ENCODE results near the gene HMGB4. TPM values are rescaled to one million over a fixed set of nuclear protein-coding genes. Genes with fewer than 3 reads are reported as not detected.

Gene HMGB4
- total RNA-seq, 4 donors from 2014 or later: not detected

DNA sequence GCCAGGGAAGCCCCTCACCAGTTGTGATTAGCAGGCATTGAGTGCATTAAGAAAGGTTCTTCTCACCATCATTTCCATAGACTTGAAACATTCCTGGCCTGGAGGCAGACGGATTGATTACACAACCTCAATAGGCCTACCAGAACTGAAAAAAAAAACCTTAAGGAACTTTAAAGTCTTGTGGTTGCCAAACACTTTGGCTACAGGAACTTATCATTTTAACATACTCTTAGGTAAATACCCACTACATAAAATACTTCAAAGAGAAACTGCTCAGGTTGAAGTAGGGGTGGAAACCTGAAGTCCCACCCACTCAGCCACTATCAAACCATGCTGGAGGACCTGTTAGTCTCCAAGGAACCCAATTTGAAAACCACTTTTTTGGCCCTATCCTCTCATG lies 22.4 kb upstream of the HMGB4 start:
- Histone ChIP-seq H3K4me1 (no peaks in the 10 kb centered on the region), H3K9me3 (no peaks in the 10 kb centered on the region), H3K36me3 (no peaks in the 10 kb centered on the region), H3K27ac (no peak overlapping the region), H3K27me3 (no peaks in the 10 kb centered on the region), H3K4me3 (no peak overlapping the region)
- TF ChIP-seq POLR2A (IDR thresholded peaks at IDR 0.05): no peak
- TF ChIP-seq, protein P1, sequence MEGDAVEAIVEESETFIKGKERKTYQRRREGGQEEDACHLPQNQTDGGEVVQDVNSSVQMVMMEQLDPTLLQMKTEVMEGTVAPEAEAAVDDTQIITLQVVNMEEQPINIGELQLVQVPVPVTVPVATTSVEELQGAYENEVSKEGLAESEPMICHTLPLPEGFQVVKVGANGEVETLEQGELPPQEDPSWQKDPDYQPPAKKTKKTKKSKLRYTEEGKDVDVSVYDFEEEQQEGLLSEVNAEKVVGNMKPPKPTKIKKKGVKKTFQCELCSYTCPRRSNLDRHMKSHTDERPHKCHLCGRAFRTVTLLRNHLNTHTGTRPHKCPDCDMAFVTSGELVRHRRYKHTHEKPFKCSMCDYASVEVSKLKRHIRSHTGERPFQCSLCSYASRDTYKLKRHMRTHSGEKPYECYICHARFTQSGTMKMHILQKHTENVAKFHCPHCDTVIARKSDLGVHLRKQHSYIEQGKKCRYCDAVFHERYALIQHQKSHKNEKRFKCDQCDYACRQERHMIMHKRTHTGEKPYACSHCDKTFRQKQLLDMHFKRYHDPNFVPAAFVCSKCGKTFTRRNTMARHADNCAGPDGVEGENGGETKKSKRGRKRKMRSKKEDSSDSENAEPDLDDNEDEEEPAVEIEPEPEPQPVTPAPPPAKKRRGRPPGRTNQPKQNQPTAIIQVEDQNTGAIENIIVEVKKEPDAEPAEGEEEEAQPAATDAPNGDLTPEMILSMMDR (IDR thresholded peaks at IDR 0.05 in 4 of 5, conservative IDR thresholded peaks at IDR 0.05 in 1 of 5): no peak
- DNase-seq (no peak), ATAC-seq (no peak)
- intact Hi-C loops (cut with DNase I; ENCODE audit: low total_unique reads) (no loop called here), in situ Hi-C loops (cut with MboI; ENCODE audit: low sequenced_read_pairs in 4 of 4) (no loop called here)

- TF ChIP-seq, protein P1 (IDR thresholded peaks at IDR 0.05 in 4 of 5, conservative IDR thresholded peaks at IDR 0.05 in 1 of 5): no peak
- TF ChIP-seq POLR2A (IDR thresholded peaks at IDR 0.05): no peak
- Histone ChIP-seq H3K36me3 (no peaks in the 10 kb centered on the region), H3K4me1 (no peaks in the 10 kb centered on the region), H3K27me3 (no peaks in the 10 kb centered on the region), H3K27ac (no peak overlapping the region), H3K4me3 (no peak overlapping the region), H3K9me3 (no peaks in the 10 kb centered on the region)
- DNase-seq (no peak), ATAC-seq (no peak)
- in situ Hi-C loops (cut with MboI; ENCODE audit: low sequenced_read_pairs in 4 of 4) (no loop called here), intact Hi-C loops (cut with DNase I; ENCODE audit: low total_unique reads) (no loop called here)
Measured at GRCh38 chr1:33842348-33842747, 21.5 kb upstream of the HMGB4 start.

DNA sequence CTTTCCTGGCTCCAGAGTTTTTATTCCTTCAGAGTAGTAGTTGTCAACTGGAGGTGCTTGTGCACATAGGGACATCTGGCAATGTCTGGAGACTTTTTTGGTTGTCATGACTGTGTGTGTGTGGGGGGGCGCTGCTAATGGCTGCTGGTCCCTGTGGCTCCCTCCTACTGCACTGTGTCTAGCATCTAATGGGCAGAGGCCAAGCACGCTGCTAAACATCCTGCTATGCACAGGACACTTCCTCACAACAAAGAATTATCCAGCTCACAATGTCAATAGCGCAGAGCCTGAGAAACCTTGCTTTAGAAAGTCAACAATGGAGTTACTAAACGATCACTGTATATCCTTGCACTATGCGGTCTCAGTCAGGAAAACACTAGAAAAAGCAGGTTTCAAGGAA lies 19.7 kb upstream of the HMGB4 start:
- Histone ChIP-seq H3K9me3 (no peaks in the 10 kb centered on the region), H3K36me3 (no peaks in the 10 kb centered on the region), H3K4me1 (no peaks in the 10 kb centered on the region), H3K27ac (no peak overlapping the region), H3K27me3 (no peaks in the 10 kb centered on the region), H3K4me3 (no peak overlapping the region)
- TF ChIP-seq, protein P1 (IDR thresholded peaks at IDR 0.05 in 4 of 5, conservative IDR thresholded peaks at IDR 0.05 in 1 of 5): no peak
- TF ChIP-seq POLR2A (IDR thresholded peaks at IDR 0.05): no peak
- in situ Hi-C loops (cut with MboI; ENCODE audit: low sequenced_read_pairs in 4 of 4): no loop called here
- no peak for ATAC-seq
- DNase-seq: no peak
- intact Hi-C loops (cut with DNase I; ENCODE audit: low total_unique reads): no loop called here

GRCh38 chr1:33846861-33847260 lies 17.0 kb upstream of the HMGB4 start:
- ATAC-seq: no peak
- intact Hi-C loops (cut with DNase I; ENCODE audit: low total_unique reads): no loop called here
- TF ChIP-seq, protein P1 (IDR thresholded peaks at IDR 0.05 in 4 of 5, conservative IDR thresholded peaks at IDR 0.05 in 1 of 5): no peak
- TF ChIP-seq POLR2A (IDR thresholded peaks at IDR 0.05): no peak

GRCh38 chr1:33848205-33848937 lies 15.5 kb upstream of the HMGB4 start:
- ATAC-seq: no peak
- no peak overlapping the region for H3K4me3 ChIP-seq
- intact Hi-C loops (cut with DNase I; ENCODE audit: low total_unique reads): no loop called here
- no peak for TF ChIP-seq POLR2A (IDR thresholded peaks at IDR 0.05)
- TF ChIP-seq, protein P1 (IDR thresholded peaks at IDR 0.05 in 4 of 5, conservative IDR thresholded peaks at IDR 0.05 in 1 of 5): no peak
- H3K9me3 ChIP-seq: no peaks in the 10 kb centered on the region
- H3K27ac ChIP-seq: no peak overlapping the region
- no peaks in the 10 kb centered on the region for H3K27me3 ChIP-seq
- DNase-seq: no peak
- in situ Hi-C loops (cut with MboI; ENCODE audit: low sequenced_read_pairs in 4 of 4): no loop called here
- H3K36me3 ChIP-seq: no peaks in the 10 kb centered on the region
- H3K4me1 ChIP-seq: no peaks in the 10 kb centered on the region

More at GRCh38 chr1:33846861-33847260, 17.0 kb upstream of the HMGB4 start:
- Histone ChIP-seq H3K36me3 (no peaks in the 10 kb centered on the region), H3K27me3 (no peaks in the 10 kb centered on the region), H3K27ac (no peak overlapping the region), H3K4me3 (no peak overlapping the region), H3K4me1 (no peaks in the 10 kb centered on the region), H3K9me3 (no peaks in the 10 kb centered on the region)
- DNase-seq: no peak
- in situ Hi-C loops (cut with MboI; ENCODE audit: low sequenced_read_pairs in 4 of 4): no loop called here
